NCI-H1930 (cell line): ENCODE results near the gene IL17REL.

ENCODE experiments used
- DNase-seq, 2 experiments: peaks; one replicate each; lab custom pipeline; 2025; lab: John Stamatoyannopoulos, UW

Gene IL17REL

GRCh38 chr22:50046019-50046415, 33.5 kb upstream of the IL17REL start:
- DNase-seq: no peak

DNA sequence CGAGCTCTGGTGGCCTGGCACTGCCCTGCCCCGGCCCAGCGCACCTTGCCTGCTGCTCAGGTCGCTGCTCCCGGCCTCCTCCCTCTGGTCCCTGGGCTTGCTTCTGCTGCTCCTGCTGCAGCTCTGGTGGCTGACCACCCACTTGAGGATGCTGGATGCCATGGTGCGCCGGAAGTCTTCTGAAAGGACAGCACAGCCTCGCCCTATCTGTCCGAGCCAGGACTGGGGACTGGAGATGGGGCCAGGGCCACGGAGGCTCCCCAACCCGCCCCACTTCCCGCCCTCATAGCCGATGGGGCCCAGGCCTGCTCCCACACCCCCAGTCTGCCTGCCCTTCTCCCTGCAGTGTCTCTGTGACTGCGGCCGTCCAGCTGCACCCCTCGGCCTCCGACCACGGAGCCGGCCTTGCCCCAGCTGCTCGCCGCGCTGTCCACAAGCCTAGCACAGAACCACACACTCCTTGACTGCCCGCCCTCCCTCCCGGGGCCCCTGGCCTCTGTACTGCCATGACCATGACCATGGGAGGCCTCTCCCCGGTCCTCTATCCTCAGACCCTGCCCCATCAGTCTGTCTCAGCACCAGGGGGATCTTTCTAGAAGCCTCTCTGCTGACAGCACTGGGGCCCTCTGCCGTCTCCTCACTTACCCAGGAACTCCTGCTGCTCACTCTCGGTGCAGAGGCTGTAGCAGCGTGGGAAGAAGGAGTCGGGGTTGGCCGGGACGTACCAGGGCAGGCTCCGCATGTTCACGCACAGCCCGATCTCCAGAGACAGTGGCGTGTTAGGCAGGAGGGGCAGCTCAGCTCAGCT, 32.9 kb upstream of the IL17REL start:
- no peak for DNase-seq

GRCh38 chr22:50044485-50045118, 32.0 kb upstream of the IL17REL start:
- no peak for DNase-seq

GRCh38 chr22:50041361-50042065, 28.9 kb upstream of the IL17REL start:
- DNase-seq: no peak

DNA sequence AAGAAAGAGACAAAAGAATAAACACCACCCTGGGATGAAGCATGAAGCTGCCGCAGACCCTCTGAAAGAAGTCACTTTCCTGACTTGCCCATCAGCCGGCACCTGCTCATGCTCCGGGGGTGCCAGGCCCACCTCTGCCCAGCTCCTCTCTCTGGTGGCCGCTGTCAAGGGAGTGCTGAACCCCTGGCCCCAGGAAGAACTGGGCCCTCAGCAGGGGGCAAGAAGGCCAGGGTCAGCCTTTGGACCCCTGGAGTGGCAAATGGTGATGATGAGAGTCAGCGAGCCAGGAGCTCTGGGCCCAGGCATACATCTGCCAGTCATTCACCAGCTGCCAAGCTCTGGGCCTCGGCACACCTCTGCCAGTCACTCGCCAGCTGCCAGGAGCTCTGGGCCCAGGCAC, 28.2 kb upstream of the IL17REL start:
- no peak for DNase-seq

GRCh38 chr22:50039669-50040443, 27.3 kb upstream of the IL17REL start:
- DNase-seq: no peak

GRCh38 chr22:50035976-50036724, 23.6 kb upstream of the IL17REL start:
- no peak for DNase-seq

DNA sequence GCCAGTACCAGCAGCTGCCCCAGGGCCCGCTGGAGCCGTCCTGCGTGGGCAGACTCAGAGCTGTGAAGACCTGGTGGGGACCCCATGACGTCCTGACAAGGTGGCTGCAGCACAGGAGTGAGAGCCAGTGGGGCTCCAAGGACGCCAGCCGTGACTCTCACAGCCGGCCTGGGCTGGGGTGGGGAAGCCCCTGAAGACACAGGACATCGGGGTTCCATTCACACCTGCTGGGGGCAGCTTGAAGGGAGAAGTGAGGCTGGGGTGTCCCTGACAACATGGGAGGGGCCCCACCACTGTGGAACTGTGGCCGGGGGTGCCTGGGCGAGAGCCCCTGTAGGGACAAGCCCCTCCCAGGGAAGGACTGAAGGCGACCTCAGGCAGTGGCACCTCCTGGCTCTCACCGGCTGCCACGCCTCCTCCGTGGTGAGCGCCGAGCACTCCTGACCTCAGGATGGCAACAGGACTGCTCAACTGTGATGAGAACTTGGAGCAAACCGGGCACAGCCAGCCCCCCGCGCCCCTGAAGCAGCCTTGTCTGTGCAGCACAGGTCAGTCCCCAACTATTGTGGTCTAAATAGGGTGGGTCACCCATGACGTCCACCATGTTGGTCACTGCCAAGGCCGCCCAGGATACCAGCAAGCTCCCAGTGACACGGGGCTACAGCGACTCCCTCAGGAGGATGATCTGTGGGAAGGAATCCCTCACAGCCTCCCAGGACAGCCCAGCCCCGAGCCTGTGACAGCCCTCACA, 22.7 kb upstream of the IL17REL start:
- DNase-seq: no peak

DNA sequence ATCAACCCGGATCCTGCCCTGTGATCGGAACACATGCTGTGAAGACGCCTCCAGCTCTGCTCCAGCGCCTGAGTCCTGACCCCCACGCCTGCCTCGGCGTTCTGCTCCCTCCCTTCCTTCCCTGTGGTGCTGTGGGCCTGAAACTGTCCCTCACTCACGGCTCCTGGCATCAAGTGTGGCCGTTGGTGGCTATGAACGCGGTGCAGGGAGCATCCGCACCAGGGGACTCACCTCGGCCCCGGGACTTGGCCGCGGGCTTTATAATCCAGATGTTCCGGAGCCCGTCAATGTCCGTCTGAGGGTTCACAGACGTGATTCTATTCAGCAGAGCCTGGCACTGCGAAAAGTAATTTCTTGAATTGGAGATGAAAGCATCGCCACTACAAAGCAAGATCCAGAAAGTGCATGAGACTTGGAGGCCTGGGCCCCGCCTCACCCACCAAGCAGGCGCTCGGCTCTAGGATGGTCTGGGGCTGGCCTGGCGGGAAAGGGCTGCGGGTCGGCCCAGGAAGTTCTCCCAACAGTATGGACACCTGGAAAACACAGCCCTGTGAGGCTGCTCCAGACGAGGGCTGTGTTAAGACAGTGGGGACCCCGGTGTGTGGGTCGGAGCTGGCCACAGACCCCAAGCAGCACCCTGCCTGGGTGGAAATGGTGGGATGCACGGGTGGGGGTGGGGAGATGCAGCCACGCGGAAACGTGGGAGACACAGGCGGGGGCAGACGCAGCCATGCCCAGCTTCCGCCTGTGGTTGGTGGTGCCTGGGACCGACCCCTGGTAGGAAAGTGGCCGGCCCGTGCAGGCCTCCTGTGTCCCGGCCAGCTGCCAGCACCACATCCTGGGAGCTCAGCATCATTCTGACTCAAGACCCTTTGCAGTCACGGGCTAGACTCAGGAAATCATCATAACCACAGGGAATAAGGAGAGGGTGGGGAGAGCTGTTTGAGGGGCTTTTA, 21.8 kb upstream of the IL17REL start:
- DNase-seq: no peak

GRCh38 chr22:50032941-50033601, 20.5 kb upstream of the IL17REL start:
- no peak for DNase-seq

GRCh38 chr22:50032109-50032871, 19.7 kb upstream of the IL17REL start:
- no peak for DNase-seq

GRCh38 chr22:50031189-50032091, 18.9 kb upstream of the IL17REL start:
- DNase-seq: no peak

DNA sequence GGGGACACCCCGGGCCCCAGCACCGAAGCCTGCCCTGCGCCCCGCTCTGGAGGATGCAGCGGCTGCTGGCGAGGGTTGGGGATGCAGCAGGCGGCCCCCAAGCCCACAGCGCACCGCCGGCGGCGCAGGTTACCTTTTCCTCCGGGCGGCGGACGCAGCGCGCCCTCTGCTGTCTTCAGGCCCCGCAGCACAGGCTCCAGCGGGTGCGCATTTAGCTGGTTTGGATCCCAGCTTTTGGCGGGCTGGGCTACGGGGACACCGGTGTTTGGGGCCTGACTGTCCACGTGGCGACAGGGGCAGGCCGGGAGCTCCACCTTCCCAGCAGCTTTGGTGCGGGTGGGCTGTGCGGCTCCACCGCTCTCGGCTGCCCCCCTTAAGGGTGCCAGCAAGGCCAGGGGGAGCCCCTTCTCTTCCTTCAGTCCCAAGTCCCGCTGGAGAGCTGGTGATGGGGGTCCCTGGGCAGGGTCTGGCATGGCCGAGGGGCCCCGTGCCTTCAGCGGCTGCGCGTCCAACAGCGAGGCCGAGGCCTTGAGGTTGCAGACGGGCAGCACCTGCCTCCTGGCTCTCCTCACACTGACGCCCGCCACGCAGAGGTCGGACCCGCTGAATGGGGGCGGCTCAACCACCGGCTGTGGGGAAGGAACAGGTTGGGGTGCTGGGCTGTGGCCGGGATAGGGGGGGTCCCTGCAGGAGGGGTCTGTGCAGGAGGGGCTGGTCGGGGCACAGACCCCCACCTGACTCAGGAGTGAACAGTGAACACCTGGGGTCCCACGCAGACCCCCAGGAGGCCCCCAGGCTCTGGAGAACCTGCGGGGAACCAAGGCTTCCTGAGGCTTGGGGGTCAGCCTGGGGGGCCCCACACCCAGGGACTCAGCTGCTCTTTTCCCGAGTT, 18.0 kb upstream of the IL17REL start:
- peak; percentile 55 to 85 for DNase-seq

DNA sequence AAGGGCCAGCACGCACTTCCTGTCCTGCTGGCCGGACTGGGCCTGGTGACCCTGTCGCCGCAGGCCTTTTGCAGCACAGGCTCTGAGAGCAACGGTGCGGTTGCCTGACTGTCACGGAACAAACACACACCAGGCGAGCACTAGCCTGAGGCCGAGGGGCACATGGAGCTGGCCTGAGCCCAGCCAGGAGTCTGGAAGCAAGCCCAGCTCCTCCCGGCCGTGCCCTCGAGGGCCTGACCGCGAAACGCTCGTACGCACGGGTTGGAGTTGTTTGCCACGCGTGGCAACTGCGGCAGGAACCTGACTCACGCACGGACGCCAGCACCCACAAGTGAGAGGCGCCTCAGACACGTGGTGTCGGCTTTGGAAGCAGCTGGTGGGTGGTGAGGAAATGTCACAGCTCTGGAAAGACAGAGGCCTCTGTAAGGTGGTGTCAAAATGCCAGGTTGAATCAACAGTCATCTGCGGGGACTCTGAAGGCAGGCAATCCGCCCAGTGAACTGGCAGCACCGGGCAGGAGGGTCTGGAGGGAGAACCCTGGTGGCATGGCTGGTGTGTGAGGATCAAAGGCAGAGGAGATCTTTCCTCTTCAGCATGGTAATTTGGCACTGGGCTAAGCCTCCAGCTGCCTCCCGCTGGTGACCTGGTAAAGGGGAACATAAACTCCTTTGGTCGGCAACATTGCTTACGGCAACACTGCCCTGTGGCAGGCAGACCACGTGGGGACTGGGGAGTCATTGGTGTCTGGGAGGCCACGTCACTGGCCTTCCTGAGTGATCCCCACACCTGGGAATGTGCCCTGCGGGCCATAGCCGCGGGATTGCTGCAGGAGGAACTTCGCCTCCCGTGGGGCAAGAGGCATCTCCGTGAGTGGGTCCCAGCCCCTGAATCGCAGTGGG, 15.3 kb upstream of the IL17REL start:
- DNase-seq: no peak

GRCh38 chr22:50025993-50026392, 13.4 kb upstream of the IL17REL start:
- DNase-seq: no peak
